HEK293 (cell line): Measurements from ENCODE around the gene PRM1.

Experiments used
- CTCF ChIA-PET: fragments of 350-600 bp; formaldehyde crosslinking; extraction: SDS; loops from one replicate; lab custom pipeline; 2021; ENCODE audit warnings: antibody characterized with exemption; lab: Yijun Ruan, JAX
- POLR2A ChIA-PET: fragments of 300-600 bp; formaldehyde crosslinking; extraction: SDS; loops from one replicate; lab custom pipeline; 2020; ENCODE audit warnings: antibody characterized with exemption, inconsistent platforms; lab: Yijun Ruan, JAX
- H3K27ac ChIP-seq: fragments of 200-500 bp; sonication (Bioruptor generic); 2 replicates; pipeline ENCODE4 v1.5.1; 2014; ENCODE audit warnings: low read depth, low read length, control low read depth, inconsistent platforms; ENCODE audit errors: extremely low read depth
- H3K36me3 ChIP-seq, 2 experiments: fragments of 200-500 bp in 1 of 2; sonication (Bioruptor generic) in 1 of 2; 1 replicate in 1 of 2; 2 replicates in 1 of 2; pipeline ENCODE4 v1.5.1; 2014 to 2017; ENCODE audit warnings: inconsistent platforms in 2 of 2, low read length in 2 of 2; ENCODE audit not compliant: control insufficient read depth in 2 of 2, insufficient read depth in 1 of 2
- H3K4me1 ChIP-seq: fragments of 200-500 bp; sonication (Bioruptor generic); 2 replicates; pipeline ENCODE4 v1.5.1; 2014; ENCODE audit warnings: mild to moderate bottlenecking, low read length, inconsistent platforms; ENCODE audit not compliant: control insufficient read depth, insufficient read depth
- H3K4me3 ChIP-seq: 2 replicates; pipeline ENCODE4 v1.5.1; 2011; ENCODE audit warnings: low read depth, mild to moderate bottlenecking, control low read depth, low read length, moderate library complexity
- H3K9me3 ChIP-seq: fragments of 200-500 bp; sonication (Bioruptor generic); 2 replicates; pipeline ENCODE4 v1.5.1; 2014; ENCODE audit warnings: low read depth, low read length, inconsistent platforms; ENCODE audit not compliant: control insufficient read depth, insufficient read depth
- GLIS2 ChIP-seq: fragments of 450-650 bp; formaldehyde crosslinking; IDR thresholded peaks from 2 replicates; pipeline ENCODE4 v1.5.1; 2016; ENCODE audit warnings: missing biosample characterization, missing genetic modification characterization
- MEIS1 ChIP-seq: sonication (generic); formaldehyde crosslinking; IDR thresholded peaks from 2 replicates; pipeline ENCODE4 v1.8.1; 2022; ENCODE audit warnings: missing genetic modification reagents, mild to moderate bottlenecking, borderline replicate concordance
- MZF1 ChIP-seq: fragments of 450-650 bp; formaldehyde crosslinking; IDR thresholded peaks from 2 replicates; pipeline ENCODE4 v1.5.1; 2017; ENCODE audit warnings: missing biosample characterization, missing genetic modification characterization, borderline replicate concordance
- REPIN1 ChIP-seq: fragments of 450-650 bp; formaldehyde crosslinking; IDR thresholded peaks from 2 replicates; pipeline ENCODE4 v1.5.1; 2017; ENCODE audit warnings: missing biosample characterization, missing genetic modification characterization, low read depth
- ZBTB7A ChIP-seq: fragments of 450-650 bp; formaldehyde crosslinking; IDR thresholded peaks from 2 replicates; pipeline ENCODE4 v1.5.1; 2016; ENCODE audit warnings: low read depth, missing biosample characterization, missing genetic modification characterization
- ZEB2 ChIP-seq: fragments of 450-650 bp; formaldehyde crosslinking; IDR thresholded peaks from 2 replicates; pipeline ENCODE4 v1.5.1; 2016; ENCODE audit warnings: missing biosample characterization, missing genetic modification characterization
- ZNF169 ChIP-seq: fragments of 450-650 bp; formaldehyde crosslinking; IDR thresholded peaks from 2 replicates; pipeline ENCODE4 v1.5.1; 2016; ENCODE audit warnings: missing biosample characterization, missing genetic modification characterization
- ZNF19 ChIP-seq: fragments of 450-650 bp; formaldehyde crosslinking; IDR thresholded peaks from 2 replicates; pipeline ENCODE4; 2016; ENCODE audit warnings: missing biosample characterization, missing genetic modification characterization, low read depth
- ZNF2 ChIP-seq: fragments of 450-650 bp; formaldehyde crosslinking; IDR thresholded peaks from 2 replicates; pipeline ENCODE4 v1.5.1; 2016; ENCODE audit warnings: missing biosample characterization, missing genetic modification characterization
- ZNF239 ChIP-seq: fragments of 450-650 bp; formaldehyde crosslinking; IDR thresholded peaks from 2 replicates; pipeline ENCODE4 v1.5.1; 2016; ENCODE audit warnings: missing biosample characterization, missing genetic modification characterization
- ZNF366 ChIP-seq: fragments of 450-650 bp; formaldehyde crosslinking; conservative IDR thresholded peaks from 2 replicates; pipeline ENCODE4 v1.5.1; 2016; ENCODE audit warnings: missing biosample characterization, missing genetic modification characterization
- ZNF514 ChIP-seq: fragments of 450-650 bp; formaldehyde crosslinking; IDR thresholded peaks from 2 replicates; pipeline ENCODE4 v1.5.1; 2016; ENCODE audit warnings: missing biosample characterization, missing genetic modification characterization
- ZNF660 ChIP-seq: fragments of 450-650 bp; IDR thresholded peaks from 2 replicates; pipeline ENCODE4 v1.5.1; 2018; ENCODE audit warnings: missing biosample characterization, mild to moderate bottlenecking, missing genetic modification characterization
- ZNF670 ChIP-seq: fragments of 450-650 bp; formaldehyde crosslinking; IDR thresholded peaks from 2 replicates; pipeline ENCODE4 v1.5.1; 2016; ENCODE audit warnings: missing biosample characterization, missing genetic modification characterization, low read depth
- ZNF701 ChIP-seq: fragments of 450-650 bp; formaldehyde crosslinking; IDR thresholded peaks from 2 replicates; pipeline ENCODE4 v1.5.1; 2016; ENCODE audit warnings: missing biosample characterization, missing genetic modification characterization
- ZXDB ChIP-seq: fragments of 450-650 bp; formaldehyde crosslinking; IDR thresholded peaks from 2 replicates; pipeline ENCODE4 v1.5.1; 2016; ENCODE audit warnings: missing biosample characterization, missing genetic modification characterization
- TF ChIP-seq, protein P1 (sequence below): fragments of 450-650 bp; formaldehyde crosslinking; IDR thresholded peaks from 2 replicates; pipeline ENCODE4 v1.5.1; 2016; ENCODE audit warnings: missing biosample characterization, missing genetic modification characterization
- TF ChIP-seq, protein P2 (sequence below): fragments of 450-650 bp; formaldehyde crosslinking; IDR thresholded peaks from 2 replicates; pipeline ENCODE4 v1.5.1; 2016; ENCODE audit warnings: missing biosample characterization, missing genetic modification characterization
- TF ChIP-seq, protein P3 (sequence below): fragments of 450-650 bp; formaldehyde crosslinking; IDR thresholded peaks from 2 replicates; pipeline ENCODE4 v1.5.1; 2016; ENCODE audit warnings: missing biosample characterization, missing genetic modification characterization
- TF ChIP-seq, protein P4 (sequence below): fragments of 450-650 bp; formaldehyde crosslinking; IDR thresholded peaks from 2 replicates; pipeline ENCODE4 v1.5.1; 2017; ENCODE audit warnings: missing biosample characterization, missing genetic modification characterization
- TF ChIP-seq, protein P5 (sequence below): fragments of 450-650 bp; formaldehyde crosslinking; IDR thresholded peaks from 2 replicates; pipeline ENCODE4 v1.5.1; 2016; ENCODE audit warnings: missing biosample characterization, missing genetic modification characterization

PRM1 gene

DNA sequence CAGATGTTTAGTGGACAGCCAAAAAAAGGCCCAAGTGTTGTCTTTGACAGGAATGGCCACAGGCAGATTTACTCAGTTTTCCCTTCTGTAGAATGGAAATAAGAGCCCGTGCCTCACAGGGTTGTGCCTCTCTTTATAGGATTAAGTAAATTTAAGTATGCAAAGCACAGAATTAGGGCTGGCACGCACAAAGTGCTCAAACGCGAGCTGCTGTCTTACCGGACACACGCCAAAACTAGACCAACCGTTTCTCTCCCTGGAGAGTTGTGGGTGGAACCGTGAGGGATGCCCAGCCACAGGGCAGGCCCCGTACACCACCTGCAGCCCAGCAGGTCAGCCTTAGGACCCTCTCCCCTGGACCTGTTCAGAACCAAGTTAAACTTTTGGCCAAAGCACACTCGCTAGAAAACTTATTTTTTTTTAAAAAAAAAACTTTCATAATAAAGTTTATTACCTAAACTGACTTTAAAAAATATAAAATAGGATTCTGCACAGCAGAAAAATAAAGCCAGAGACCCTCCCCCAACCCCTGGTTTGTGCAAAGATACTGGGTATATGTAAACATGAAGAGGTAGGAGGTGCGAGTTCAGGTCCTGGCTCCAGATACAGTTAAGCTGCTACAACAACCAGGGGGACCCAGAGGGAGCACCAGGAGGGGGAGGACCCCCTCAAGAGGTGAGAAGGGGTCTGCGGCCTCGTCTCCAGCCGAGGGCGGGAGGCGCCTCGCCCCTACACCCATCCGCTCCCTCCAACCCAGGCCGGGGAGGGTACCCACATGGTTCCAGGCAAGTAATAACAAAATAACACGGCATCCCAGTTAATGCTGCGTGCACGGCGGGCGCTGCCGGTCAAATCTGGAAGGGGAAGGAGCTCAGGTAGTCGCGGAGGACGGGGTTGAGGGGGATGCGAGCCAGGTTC, 26.9 kb downstream of the PRM1 start:
- H3K36me3 ChIP-seq, result no peaks in the 10 kb centered on the region
- CTCF ChIA-PET, result interaction anchor here (0.5 to 6.8 kb wide), 8 partner anchors 9 to 595 kb away, joined by 3 to 58 read pairs (median 6); partner anchors contain the start of gene CLEC16A
- H3K4me1 ChIP-seq, result peaks cover 5% of the 10 kb centered on the region; the same call in 1 of the 2 replicates
- no peaks in the 10 kb centered on the region for H3K9me3 ChIP-seq
- POLR2A ChIA-PET, result interaction anchor here (1.0 to 2.5 kb wide), 8 partner anchors 16 to 305 kb away, joined by 3 to 13 read pairs (median 4); no protein-coding TSS in a partner anchor
- no peak for TF ChIP-seq ZNF169 (tag by site-specific recombination)
- no peak for TF ChIP-seq MZF1 (tag by site-specific recombination)
- TF ChIP-seq, protein P1, sequence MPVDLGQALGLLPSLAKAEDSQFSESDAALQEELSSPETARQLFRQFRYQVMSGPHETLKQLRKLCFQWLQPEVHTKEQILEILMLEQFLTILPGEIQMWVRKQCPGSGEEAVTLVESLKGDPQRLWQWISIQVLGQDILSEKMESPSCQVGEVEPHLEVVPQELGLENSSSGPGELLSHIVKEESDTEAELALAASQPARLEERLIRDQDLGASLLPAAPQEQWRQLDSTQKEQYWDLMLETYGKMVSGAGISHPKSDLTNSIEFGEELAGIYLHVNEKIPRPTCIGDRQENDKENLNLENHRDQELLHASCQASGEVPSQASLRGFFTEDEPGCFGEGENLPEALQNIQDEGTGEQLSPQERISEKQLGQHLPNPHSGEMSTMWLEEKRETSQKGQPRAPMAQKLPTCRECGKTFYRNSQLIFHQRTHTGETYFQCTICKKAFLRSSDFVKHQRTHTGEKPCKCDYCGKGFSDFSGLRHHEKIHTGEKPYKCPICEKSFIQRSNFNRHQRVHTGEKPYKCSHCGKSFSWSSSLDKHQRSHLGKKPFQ (tag by site-specific recombination), result no peak
- TF ChIP-seq, protein P2, sequence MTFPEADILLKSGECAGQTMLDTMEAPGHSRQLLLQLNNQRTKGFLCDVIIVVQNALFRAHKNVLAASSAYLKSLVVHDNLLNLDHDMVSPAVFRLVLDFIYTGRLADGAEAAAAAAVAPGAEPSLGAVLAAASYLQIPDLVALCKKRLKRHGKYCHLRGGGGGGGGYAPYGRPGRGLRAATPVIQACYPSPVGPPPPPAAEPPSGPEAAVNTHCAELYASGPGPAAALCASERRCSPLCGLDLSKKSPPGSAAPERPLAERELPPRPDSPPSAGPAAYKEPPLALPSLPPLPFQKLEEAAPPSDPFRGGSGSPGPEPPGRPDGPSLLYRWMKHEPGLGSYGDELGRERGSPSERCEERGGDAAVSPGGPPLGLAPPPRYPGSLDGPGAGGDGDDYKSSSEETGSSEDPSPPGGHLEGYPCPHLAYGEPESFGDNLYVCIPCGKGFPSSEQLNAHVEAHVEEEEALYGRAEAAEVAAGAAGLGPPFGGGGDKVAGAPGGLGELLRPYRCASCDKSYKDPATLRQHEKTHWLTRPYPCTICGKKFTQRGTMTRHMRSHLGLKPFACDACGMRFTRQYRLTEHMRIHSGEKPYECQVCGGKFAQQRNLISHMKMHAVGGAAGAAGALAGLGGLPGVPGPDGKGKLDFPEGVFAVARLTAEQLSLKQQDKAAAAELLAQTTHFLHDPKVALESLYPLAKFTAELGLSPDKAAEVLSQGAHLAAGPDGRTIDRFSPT (tag by site-specific recombination), result no peak
- no peak for TF ChIP-seq ZNF701 (tag by site-specific recombination)
- TF ChIP-seq MEIS1, result no peak
- TF ChIP-seq, protein P3, sequence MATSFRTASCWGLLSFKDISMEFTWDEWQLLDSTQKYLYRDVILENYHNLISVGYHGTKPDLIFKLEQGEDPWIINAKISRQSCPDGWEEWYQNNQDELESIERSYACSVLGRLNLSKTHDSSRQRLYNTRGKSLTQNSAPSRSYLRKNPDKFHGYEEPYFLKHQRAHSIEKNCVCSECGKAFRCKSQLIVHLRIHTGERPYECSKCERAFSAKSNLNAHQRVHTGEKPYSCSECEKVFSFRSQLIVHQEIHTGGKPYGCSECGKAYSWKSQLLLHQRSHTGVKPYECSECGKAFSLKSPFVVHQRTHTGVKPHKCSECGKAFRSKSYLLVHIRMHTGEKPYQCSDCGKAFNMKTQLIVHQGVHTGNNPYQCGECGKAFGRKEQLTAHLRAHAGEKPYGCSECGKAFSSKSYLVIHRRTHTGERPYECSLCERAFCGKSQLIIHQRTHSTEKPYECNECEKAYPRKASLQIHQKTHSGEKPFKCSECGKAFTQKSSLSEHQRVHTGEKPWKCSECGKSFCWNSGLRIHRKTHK (tag by site-specific recombination), result no peak
- no peak overlapping the region for H3K27ac ChIP-seq
- no peak overlapping the region for H3K4me3 ChIP-seq

DNA sequence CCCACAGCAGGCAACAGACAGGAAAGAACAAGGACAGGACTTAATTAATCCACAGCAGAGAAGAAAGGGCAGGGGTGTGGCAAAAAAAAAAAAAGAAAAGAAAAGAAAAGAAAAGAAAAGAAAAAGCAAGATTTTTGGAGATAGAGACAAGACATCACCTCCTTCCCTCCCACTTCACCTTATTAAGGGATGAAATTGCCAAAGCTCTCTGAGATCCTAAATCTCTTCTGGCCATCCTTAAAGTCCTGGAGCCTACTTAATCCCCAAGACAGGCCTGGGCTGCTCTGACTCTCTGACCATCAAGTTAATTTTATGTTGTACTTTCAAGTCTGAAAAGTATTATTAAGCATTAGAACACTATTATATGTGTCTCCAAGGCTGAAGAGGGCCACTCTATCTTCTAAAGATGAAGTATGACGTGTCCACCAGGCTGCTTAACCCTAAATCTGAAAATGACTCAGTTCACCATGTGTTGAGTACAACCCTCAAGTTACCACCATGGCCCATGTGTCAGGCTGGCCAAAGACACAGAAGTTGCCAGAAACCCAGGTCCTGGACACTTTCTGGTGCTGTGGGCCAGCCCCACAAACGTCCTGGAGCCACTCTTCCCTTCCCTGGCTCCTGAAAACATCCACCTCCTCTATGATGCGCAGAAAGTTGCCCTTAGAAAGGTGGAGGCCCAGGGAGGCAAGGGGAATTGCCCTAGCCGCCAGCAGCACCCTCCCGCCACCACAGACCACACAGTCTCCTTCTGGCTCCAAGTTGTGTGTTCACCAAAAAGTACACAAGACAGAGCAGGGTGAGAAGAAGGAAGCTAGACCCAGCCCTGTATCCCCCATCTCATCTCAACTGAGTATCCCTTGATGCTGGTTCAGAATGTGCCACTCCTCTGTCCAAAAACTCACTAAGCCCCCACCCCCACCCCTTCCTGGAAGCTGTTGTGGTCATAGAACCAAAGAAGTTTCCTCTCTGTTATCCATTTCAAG, 27.8 kb downstream of the PRM1 start:
- Histone ChIP-seq H3K4me3 (no peak overlapping the region), H3K9me3 (no peaks in the 10 kb centered on the region), H3K27ac (no peak overlapping the region), H3K36me3 (no peaks in the 10 kb centered on the region), H3K4me1 (peaks cover 5% of the 10 kb centered on the region; the same call in 1 of the 2 replicates)
- CTCF ChIA-PET, result interaction anchor here (0.5 to 6.8 kb wide), 4 partner anchors 8 to 299 kb away, joined by 3 to 58 read pairs (median 6); no protein-coding TSS in a partner anchor
- POLR2A ChIA-PET, result interaction anchor here (1.0 kb wide), 1 partner anchor 99 kb away, joined by 4 read pairs; no protein-coding TSS in a partner anchor
- TF ChIP-seq ZNF239 (tag by site-specific recombination) (no peak), REPIN1 (tag by site-specific recombination) (no peak), GLIS2 (tag by site-specific recombination) (no peak), ZBTB7A (tag by site-specific recombination) (no peak), ZNF19 (tag by site-specific recombination) (no peak), ZEB2 (no peak), ZXDB (tag by site-specific recombination) (no peak), ZNF660 (tag by site-specific recombination) (no peak), ZNF366 (tag by site-specific recombination) (no peak), ZNF514 (tag by site-specific recombination) (no peak), ZNF2 (tag by site-specific recombination) (no peak), ZNF670 (tag by site-specific recombination) (no peak)
- TF ChIP-seq, protein P4, sequence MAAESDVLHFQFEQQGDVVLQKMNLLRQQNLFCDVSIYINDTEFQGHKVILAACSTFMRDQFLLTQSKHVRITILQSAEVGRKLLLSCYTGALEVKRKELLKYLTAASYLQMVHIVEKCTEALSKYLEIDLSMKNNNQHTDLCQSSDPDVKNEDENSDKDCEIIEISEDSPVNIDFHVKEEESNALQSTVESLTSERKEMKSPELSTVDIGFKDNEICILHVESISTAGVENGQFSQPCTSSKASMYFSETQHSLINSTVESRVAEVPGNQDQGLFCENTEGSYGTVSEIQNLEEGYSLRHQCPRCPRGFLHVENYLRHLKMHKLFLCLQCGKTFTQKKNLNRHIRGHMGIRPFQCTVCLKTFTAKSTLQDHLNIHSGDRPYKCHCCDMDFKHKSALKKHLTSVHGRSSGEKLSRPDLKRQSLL (tag by site-specific recombination), result no peak
- TF ChIP-seq, protein P3 (tag by site-specific recombination), result no peak
- TF ChIP-seq, protein P5, sequence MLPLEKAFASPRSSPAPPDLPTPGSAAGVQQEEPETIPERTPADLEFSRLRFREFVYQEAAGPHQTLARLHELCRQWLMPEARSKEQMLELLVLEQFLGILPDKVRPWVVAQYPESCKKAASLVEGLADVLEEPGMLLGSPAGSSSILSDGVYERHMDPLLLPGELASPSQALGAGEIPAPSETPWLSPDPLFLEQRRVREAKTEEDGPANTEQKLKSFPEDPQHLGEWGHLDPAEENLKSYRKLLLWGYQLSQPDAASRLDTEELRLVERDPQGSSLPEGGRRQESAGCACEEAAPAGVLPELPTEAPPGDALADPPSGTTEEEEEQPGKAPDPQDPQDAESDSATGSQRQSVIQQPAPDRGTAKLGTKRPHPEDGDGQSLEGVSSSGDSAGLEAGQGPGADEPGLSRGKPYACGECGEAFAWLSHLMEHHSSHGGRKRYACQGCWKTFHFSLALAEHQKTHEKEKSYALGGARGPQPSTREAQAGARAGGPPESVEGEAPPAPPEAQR (tag by site-specific recombination), result no peak
